Measurements from ENCODE around the gene C3orf62.

C3orf62 gene

GRCh38 chr3:49270156-49270500 is 6.9 kb downstream of the C3orf62 start:
- Histone ChIP-seq H3K27ac (ENCODE audit: low read depth in 2 of 2, low read length in 2 of 2) (no peak overlapping the region), H3K4me1 (ENCODE audit: control insufficient read depth in 2 of 2, insufficient read depth in 2 of 2, low read length in 2 of 2) (no peaks in the 10 kb centered on the region), H3K4me3 (ENCODE audit: low read length in 2 of 2) (no peak overlapping the region), H3K9me3 (ENCODE audit: control insufficient read depth in 2 of 2, low read length in 2 of 2) (no peaks in the 10 kb centered on the region), H3K9ac (ENCODE audit: low read depth in 1 of 2, low read length in 2 of 2) (no peak overlapping the region), H3K27me3 (ENCODE audit: control insufficient read depth in 2 of 2, insufficient read depth in 2 of 2, low read length in 2 of 2) (no peaks in the 10 kb centered on the region), H3K36me3 (ENCODE audit: control insufficient read depth in 2 of 2, insufficient read depth in 2 of 2, low read length in 2 of 2) (peaks cover 3 to 4% of the 10 kb centered on the region in 2 donors)

DNA sequence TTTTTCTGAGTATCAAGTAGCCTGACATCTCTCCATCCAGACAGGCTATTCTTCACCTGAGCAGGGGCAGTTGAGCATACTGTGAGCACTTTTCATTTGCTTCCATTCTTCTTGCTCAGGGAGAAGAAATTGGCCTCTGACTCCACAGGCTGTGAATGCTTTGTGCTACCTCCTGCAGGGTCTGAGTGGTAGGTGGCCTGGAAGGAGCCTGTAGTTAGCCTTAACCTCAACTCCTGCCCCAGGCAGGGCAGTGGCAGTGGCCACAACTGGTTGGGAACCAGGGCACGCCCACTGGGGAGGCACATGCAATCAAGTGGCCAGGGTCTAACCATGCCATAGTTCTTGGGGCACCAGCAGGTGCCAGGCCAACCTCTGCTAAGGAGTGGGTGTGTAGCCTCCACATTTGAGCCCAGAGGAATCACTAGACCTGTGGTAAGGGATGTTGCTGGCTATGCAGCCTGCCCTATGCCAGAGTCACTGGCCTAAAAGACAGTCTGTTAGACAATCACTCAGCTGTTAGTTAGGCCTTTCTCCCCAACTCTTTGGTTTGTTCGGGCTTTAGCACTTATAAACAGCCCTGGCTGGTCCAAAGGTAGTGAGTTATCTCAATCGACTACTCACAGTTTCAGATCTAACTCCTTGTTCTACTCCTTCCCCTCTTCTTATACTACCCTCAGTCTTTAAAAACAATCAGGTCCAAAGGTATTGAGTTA is 7.4 kb downstream of the C3orf62 start:
- no peak overlapping the region for H3K9ac ChIP-seq (ENCODE audit: low read depth in 1 of 2, low read length in 2 of 2)

GRCh38 chr3:49266410-49267095 is 10.5 kb downstream of the C3orf62 start:
- Histone ChIP-seq H3K4me1 (ENCODE audit: control insufficient read depth in 2 of 2, insufficient read depth in 2 of 2, low read length in 2 of 2) (no peaks in the 10 kb centered on the region), H3K9ac (ENCODE audit: low read depth in 1 of 2, low read length in 2 of 2) (no peak overlapping the region), H3K4me3 (ENCODE audit: low read length in 2 of 2) (no peak overlapping the region), H3K27me3 (ENCODE audit: control insufficient read depth in 2 of 2, insufficient read depth in 2 of 2, low read length in 2 of 2) (no peaks in the 10 kb centered on the region), H3K9me3 (ENCODE audit: control insufficient read depth in 2 of 2, low read length in 2 of 2) (no peaks in the 10 kb centered on the region), H3K27ac (ENCODE audit: low read depth in 2 of 2, low read length in 2 of 2) (peak overlapping the region; percentile 10 to 34), H3K36me3 (ENCODE audit: control insufficient read depth in 2 of 2, insufficient read depth in 2 of 2, low read length in 2 of 2) (peaks cover 3 to 4% of the 10 kb centered on the region in 2 donors)

More for the DNA sequence above, 7.4 kb downstream of the C3orf62 start:
- H3K27ac ChIP-seq (ENCODE audit: low read depth in 2 of 2, low read length in 2 of 2) = no peak overlapping the region
- no peaks in the 10 kb centered on the region for H3K27me3 ChIP-seq (ENCODE audit: control insufficient read depth in 2 of 2, insufficient read depth in 2 of 2, low read length in 2 of 2)
- no peak overlapping the region for H3K4me3 ChIP-seq (ENCODE audit: low read length in 2 of 2)
- peaks cover 3 to 4% of the 10 kb centered on the region in 2 donors for H3K36me3 ChIP-seq (ENCODE audit: control insufficient read depth in 2 of 2, insufficient read depth in 2 of 2, low read length in 2 of 2)
- no peaks in the 10 kb centered on the region for H3K9me3 ChIP-seq (ENCODE audit: control insufficient read depth in 2 of 2, low read length in 2 of 2)
- H3K4me1 ChIP-seq (ENCODE audit: control insufficient read depth in 2 of 2, insufficient read depth in 2 of 2, low read length in 2 of 2) = no peaks in the 10 kb centered on the region

- Histone ChIP-seq H3K9ac (ENCODE audit: low read depth in 1 of 2, low read length in 2 of 2) (no peak overlapping the region), H3K9me3 (ENCODE audit: control insufficient read depth in 2 of 2, low read length in 2 of 2) (no peaks in the 10 kb centered on the region), H3K4me1 (ENCODE audit: control insufficient read depth in 2 of 2, insufficient read depth in 2 of 2, low read length in 2 of 2) (no peaks in the 10 kb centered on the region), H3K36me3 (ENCODE audit: control insufficient read depth in 2 of 2, insufficient read depth in 2 of 2, low read length in 2 of 2) (peaks cover 0 to 2% of the 10 kb centered on the region in 2 donors), H3K4me3 (ENCODE audit: low read length in 2 of 2) (no peak overlapping the region), H3K27ac (ENCODE audit: low read depth in 2 of 2, low read length in 2 of 2) (no peak overlapping the region), H3K27me3 (ENCODE audit: control insufficient read depth in 2 of 2, insufficient read depth in 2 of 2, low read length in 2 of 2) (no peaks in the 10 kb centered on the region)
Observed at GRCh38 chr3:49265661-49266386, 11.2 kb downstream of the C3orf62 start.

GRCh38 chr3:49263159-49263889 is 13.7 kb downstream of the C3orf62 start:
- Histone ChIP-seq H3K4me1 (ENCODE audit: control insufficient read depth in 2 of 2, insufficient read depth in 2 of 2, low read length in 2 of 2) (no peaks in the 10 kb centered on the region), H3K27me3 (ENCODE audit: control insufficient read depth in 2 of 2, insufficient read depth in 2 of 2, low read length in 2 of 2) (no peaks in the 10 kb centered on the region), H3K4me3 (ENCODE audit: low read length in 2 of 2) (no peak overlapping the region), H3K9me3 (ENCODE audit: control insufficient read depth in 2 of 2, low read length in 2 of 2) (no peaks in the 10 kb centered on the region), H3K36me3 (ENCODE audit: control insufficient read depth in 2 of 2, insufficient read depth in 2 of 2, low read length in 2 of 2) (no peaks in the 10 kb centered on the region), H3K27ac (ENCODE audit: low read depth in 2 of 2, low read length in 2 of 2) (no peak overlapping the region), H3K9ac (ENCODE audit: low read depth in 1 of 2, low read length in 2 of 2) (no peak overlapping the region)

DNA sequence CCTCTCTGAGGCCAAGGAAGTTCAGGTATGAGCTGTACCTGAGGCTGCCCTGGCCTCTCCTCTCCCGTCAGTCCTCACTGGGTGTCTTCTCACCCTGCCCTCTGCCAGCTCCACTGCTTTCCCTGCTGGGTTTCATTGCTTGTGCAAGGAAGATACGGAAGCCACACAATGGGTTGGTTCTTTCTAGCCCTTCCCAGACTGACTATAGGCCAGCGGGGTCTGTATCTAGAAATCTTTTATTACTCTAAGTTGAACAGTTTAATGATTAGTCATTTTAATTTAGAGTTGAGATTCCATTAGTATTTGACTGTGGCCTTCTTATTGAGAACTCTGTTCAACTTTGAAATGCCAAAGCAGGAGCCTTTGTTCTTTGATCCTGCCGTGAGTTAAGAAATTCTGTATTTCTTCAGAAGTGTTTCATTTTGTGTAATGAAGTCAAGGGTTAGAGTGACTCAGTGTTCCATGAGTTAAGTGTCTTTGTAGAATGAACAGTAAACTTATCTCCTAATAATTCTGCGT is 16.2 kb downstream of the C3orf62 start:
- no peaks in the 10 kb centered on the region for H3K4me1 ChIP-seq (ENCODE audit: control insufficient read depth in 2 of 2, insufficient read depth in 2 of 2, low read length in 2 of 2)
- H3K4me3 ChIP-seq (ENCODE audit: low read length in 2 of 2) = no peak overlapping the region
- no peaks in the 10 kb centered on the region for H3K9me3 ChIP-seq (ENCODE audit: control insufficient read depth in 2 of 2, low read length in 2 of 2)
- no peak overlapping the region for H3K9ac ChIP-seq (ENCODE audit: low read depth in 1 of 2, low read length in 2 of 2)
- no peaks in the 10 kb centered on the region for H3K36me3 ChIP-seq (ENCODE audit: control insufficient read depth in 2 of 2, insufficient read depth in 2 of 2, low read length in 2 of 2)
- no peak overlapping the region for H3K27ac ChIP-seq (ENCODE audit: low read depth in 2 of 2, low read length in 2 of 2)
- H3K27me3 ChIP-seq (ENCODE audit: control insufficient read depth in 2 of 2, insufficient read depth in 2 of 2, low read length in 2 of 2) = no peaks in the 10 kb centered on the region

DNA sequence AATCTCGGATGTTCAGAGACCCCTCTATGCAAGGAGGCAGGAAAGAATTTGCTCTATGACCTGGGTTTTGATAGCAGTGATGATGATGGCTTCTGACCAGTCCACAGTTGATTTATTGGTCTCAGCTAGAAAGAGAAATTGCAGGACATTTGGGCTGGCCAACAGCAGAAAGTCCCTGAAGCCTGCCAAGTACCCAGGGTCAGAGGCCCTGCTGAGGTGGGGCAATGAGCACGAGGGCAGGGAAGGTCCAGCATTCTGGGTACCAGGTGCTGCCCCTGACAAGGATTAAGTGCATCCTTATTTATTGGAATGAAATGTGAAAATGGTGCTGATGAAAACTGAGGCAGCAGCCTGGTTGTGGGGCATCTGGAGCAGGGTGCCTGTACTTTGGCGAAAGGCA is 19.8 kb downstream of the C3orf62 start:
- Histone ChIP-seq H3K4me3 (ENCODE audit: low read length in 2 of 2) (no peak overlapping the region), H3K27me3 (ENCODE audit: control insufficient read depth in 2 of 2, insufficient read depth in 2 of 2, low read length in 2 of 2) (no peaks in the 10 kb centered on the region), H3K36me3 (ENCODE audit: control insufficient read depth in 2 of 2, insufficient read depth in 2 of 2, low read length in 2 of 2) (no peaks in the 10 kb centered on the region), H3K9ac (ENCODE audit: low read depth in 1 of 2, low read length in 2 of 2) (no peak overlapping the region), H3K27ac (ENCODE audit: low read depth in 2 of 2, low read length in 2 of 2) (no peak overlapping the region), H3K4me1 (ENCODE audit: control insufficient read depth in 2 of 2, insufficient read depth in 2 of 2, low read length in 2 of 2) (no peaks in the 10 kb centered on the region), H3K9me3 (ENCODE audit: control insufficient read depth in 2 of 2, low read length in 2 of 2) (no peaks in the 10 kb centered on the region)

DNA sequence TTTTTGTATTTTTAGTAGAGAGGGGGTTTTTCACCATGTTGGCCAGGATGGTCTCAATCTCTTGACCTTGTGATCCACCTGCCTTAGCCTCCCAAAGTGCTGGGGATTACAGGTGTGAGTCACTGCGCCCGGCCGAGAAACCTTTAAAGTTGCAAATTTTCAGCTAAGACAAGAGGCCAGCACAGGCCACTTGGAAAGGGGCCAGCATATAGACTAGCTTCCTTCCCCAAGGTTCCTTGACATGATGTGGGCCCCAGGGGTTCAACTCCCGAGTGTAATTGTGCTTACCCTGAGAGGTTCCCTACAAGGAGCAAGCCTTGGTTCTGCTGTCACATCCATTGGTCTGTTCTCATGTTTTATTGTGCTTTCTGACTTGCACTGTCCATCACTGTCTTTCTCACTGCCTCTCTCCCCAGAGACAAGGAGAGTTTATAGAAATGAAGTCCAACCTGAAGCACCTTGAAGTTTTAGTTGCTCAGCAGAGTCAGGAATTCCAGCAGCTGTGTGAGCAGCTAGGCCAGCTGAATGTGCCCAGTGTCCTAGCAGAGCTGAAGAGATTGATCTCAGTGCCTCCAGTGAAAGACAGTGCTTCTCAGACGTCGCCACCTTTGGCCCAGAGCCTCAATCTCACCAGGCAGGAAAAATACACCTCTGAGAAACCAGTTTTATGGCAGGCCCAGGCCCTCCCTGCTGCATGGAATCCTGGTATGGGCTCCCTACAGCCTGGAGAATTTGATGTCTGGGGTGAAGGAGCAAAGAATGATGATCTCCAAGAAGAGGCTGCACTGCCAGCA is 21.1 kb downstream of the C3orf62 start:
- H3K4me3 ChIP-seq (ENCODE audit: low read length in 2 of 2) = no peak overlapping the region
- no peaks in the 10 kb centered on the region for H3K9me3 ChIP-seq (ENCODE audit: control insufficient read depth in 2 of 2, low read length in 2 of 2)
- no peaks in the 10 kb centered on the region for H3K4me1 ChIP-seq (ENCODE audit: control insufficient read depth in 2 of 2, insufficient read depth in 2 of 2, low read length in 2 of 2)
- H3K9ac ChIP-seq (ENCODE audit: low read depth in 1 of 2, low read length in 2 of 2) = no peak overlapping the region
- H3K36me3 ChIP-seq (ENCODE audit: control insufficient read depth in 2 of 2, insufficient read depth in 2 of 2, low read length in 2 of 2) = no peaks in the 10 kb centered on the region
- no peaks in the 10 kb centered on the region for H3K27me3 ChIP-seq (ENCODE audit: control insufficient read depth in 2 of 2, insufficient read depth in 2 of 2, low read length in 2 of 2)
- H3K27ac ChIP-seq (ENCODE audit: low read depth in 2 of 2, low read length in 2 of 2) = no peak overlapping the region

- no peak overlapping the region for H3K27ac ChIP-seq (ENCODE audit: low read depth in 2 of 2, low read length in 2 of 2)
- H3K27me3 ChIP-seq (ENCODE audit: control insufficient read depth in 2 of 2, insufficient read depth in 2 of 2, low read length in 2 of 2) = no peaks in the 10 kb centered on the region
Observed at GRCh38 chr3:49255112-49255511, 21.9 kb downstream of the C3orf62 start.

More at GRCh38 chr3:49255112-49255511, 21.9 kb downstream of the C3orf62 start:
- Histone ChIP-seq H3K4me3 (ENCODE audit: low read length in 2 of 2) (no peak overlapping the region), H3K9ac (ENCODE audit: low read depth in 1 of 2, low read length in 2 of 2) (no peak overlapping the region), H3K36me3 (ENCODE audit: control insufficient read depth in 2 of 2, insufficient read depth in 2 of 2, low read length in 2 of 2) (no peaks in the 10 kb centered on the region), H3K9me3 (ENCODE audit: control insufficient read depth in 2 of 2, low read length in 2 of 2) (no peaks in the 10 kb centered on the region), H3K4me1 (ENCODE audit: control insufficient read depth in 2 of 2, insufficient read depth in 2 of 2, low read length in 2 of 2) (no peaks in the 10 kb centered on the region)
